ENCODE data around the gene ARFIP1.

The ARFIP1 gene

DNA sequence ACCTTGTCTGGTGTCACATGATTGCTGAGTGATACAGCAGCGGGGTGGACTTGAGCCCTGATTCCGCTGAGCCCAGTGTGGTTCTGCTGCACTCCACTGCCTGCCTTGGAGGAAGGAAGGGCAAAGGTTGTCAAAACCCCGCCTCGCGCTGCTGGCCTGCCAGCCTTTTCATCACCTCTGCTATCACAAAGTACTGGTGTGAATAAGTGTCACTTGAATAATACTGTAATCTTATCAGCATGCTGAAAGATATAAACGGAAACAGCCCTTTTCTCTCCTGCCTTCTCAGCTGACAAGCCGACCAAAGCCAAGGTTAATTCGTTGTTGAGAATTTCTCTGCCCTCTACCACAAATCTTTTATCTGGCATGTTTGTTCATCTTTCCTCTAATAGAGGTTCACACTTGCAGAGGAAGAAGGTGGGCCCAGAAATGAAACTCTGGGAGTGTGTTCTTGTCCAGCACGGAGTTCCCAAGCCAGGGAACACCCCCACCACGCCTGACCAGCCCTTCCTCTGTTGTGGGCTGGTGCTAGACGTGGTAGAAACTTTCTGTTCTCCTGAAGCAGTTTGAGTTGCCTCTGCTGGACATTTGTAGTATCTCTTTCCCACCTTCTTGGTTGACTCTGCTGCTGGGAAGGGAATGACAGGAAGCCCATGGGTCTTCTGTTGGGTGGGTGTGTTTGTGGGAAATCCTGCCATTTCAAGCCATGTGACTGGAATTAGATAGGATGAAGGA lies 177.8 kb downstream of the ARFIP1 start:
- H3K4me3 ChIP-seq (ENCODE audit: low read depth, low read length): no peak overlapping the region

DNA sequence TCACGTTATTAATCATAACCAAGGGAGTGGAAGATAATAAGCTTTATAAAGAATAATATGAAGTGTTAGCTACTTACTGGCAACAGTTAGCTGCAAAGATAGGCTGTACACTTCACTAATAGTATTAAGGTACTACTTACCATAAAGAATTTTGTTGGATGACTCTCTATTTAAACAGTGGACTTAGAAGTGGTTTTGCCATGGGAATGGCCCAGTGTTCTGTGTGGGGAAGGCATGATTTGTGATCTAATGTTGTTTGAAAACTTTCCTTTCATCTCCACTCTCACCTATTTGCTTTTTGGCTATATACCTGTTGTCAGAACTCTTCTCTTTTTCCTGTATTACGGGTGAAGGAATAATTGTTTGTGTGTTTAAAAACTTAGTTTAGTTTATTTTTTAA lies 179.3 kb downstream of the ARFIP1 start:
- no peak overlapping the region for H3K4me3 ChIP-seq (ENCODE audit: low read depth, low read length)

DNA sequence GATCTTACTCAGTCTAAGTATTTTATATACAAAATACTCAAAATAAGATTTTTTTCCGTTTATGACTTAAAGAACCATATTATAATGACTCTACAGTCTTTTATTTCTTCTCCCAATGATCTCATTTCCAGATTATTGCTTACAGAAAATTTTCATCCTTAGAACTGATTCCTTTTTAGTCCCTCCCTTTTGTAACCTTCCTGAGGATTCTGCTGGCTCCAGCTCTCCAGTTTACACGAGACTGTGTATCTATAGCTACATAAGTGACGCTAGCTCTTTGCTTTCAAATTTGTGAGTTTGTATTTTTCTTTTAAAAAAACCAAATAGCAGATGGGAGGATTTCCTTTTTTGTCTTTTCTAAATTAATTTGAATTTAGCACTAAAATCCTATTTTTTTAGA lies 180.3 kb downstream of the ARFIP1 start:
- H3K4me3 ChIP-seq (ENCODE audit: low read depth, low read length): no peak overlapping the region

DNA sequence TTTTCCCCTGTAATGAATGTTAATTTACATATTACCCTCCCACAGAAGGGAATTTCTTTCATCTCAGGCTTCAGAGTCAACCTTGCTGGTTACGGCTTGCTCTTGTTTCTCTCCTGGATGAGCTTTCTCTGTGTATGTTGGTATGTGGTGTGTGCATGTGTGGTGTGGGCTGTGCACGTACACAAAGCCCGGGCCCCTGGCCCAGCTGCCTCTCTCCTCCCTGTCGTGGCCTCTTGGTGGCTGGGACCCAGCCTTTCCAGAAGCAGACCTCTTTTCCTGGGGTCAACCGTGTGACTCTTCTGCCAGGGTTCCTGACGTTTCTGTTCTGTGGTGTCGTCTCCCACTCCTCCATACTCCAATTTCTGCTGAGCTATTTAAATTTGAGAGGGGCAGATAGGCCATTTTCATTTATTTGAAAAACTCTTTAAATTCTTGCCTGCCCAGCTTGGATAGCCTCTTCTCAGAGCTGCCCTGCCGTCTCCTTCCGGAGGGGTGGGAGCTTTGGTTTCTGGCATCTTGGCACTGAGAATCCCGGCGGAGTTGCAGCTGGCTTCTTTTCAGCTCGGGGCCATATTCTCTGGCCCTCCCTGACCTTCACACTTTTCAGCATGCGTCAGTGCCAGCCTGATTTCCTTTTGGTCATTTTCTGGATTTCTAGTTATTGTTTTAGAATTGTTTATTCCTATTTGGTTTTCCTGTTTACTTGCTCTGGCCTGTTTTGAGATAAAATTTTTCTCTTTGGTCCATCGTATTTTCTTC lies 181.4 kb downstream of the ARFIP1 start:
- H3K4me3 ChIP-seq (ENCODE audit: low read depth, low read length): no peak overlapping the region

DNA sequence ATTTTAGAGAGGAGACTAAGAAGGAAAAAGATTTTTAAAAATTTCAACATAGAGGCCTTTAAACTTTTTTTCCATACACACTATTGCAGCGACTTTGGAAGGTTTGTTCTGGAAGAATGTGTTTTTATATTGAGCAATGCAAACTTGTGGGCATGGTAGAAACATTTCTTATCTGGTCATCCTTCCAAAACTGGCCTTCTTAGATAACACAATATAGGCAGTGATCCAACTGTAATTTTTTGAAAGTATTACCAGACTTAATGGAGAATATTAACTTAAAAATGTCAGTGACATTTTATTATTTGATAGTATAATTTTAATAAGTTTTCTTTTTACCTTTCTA lies 182.0 kb downstream of the ARFIP1 start:
- H3K4me3 ChIP-seq (ENCODE audit: low read depth, low read length): no peak overlapping the region

All from iPS-11a (cell line).